ENCODE results near the gene CAPN14. TPM values are rescaled to one million over a fixed set of nuclear protein-coding genes. Genes with fewer than 3 reads are reported as not detected.

The CAPN14 gene
- total RNA-seq, 1 experiment from 2014 or later = not detected

DNA sequence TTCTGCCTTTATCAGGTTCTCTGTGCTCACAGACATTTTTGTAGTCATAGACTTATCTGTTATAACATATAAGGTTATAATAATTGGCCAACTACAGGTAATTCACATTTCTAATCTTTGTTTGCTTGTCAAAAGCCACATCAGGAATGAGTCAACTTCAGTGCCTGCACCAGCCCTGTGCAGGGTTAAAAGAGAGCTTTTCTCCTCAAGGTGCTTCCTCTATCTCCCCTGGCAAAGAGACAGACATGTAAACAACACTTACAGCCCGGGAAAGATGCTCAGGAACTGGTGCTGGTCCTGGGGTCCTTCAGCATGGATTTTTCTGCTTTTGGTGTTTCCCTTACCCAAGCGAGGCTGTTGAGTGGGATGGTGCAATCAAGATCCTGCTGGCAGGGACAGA lies 9.0 kb upstream of the CAPN14 start:
- TF ChIP-seq, protein P1, sequence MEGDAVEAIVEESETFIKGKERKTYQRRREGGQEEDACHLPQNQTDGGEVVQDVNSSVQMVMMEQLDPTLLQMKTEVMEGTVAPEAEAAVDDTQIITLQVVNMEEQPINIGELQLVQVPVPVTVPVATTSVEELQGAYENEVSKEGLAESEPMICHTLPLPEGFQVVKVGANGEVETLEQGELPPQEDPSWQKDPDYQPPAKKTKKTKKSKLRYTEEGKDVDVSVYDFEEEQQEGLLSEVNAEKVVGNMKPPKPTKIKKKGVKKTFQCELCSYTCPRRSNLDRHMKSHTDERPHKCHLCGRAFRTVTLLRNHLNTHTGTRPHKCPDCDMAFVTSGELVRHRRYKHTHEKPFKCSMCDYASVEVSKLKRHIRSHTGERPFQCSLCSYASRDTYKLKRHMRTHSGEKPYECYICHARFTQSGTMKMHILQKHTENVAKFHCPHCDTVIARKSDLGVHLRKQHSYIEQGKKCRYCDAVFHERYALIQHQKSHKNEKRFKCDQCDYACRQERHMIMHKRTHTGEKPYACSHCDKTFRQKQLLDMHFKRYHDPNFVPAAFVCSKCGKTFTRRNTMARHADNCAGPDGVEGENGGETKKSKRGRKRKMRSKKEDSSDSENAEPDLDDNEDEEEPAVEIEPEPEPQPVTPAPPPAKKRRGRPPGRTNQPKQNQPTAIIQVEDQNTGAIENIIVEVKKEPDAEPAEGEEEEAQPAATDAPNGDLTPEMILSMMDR (IDR thresholded peaks at IDR 0.05 in 2 of 3, conservative IDR thresholded peaks at IDR 0.05 in 1 of 3; ENCODE audit: borderline replicate concordance in 1 of 3, insufficient read depth in 1 of 3, low read depth in 2 of 3, low read length in 2 of 3) = no peak
- TF ChIP-seq, protein P2, sequence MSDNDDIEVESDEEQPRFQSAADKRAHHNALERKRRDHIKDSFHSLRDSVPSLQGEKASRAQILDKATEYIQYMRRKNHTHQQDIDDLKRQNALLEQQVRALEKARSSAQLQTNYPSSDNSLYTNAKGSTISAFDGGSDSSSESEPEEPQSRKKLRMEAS (IDR thresholded peaks at IDR 0.05) = no peak
- CTCF ChIA-PET = no interaction called here
- H3K9me3 ChIP-seq (ENCODE audit: control insufficient read depth in 1 of 2, insufficient read depth in 1 of 2, low read depth in 1 of 2, low read length in 2 of 2) = no peaks in the 10 kb centered on the region
- H3K27ac ChIP-seq (ENCODE audit: low read depth, low read length) = no peak overlapping the region
- no peaks in the 10 kb centered on the region for H3K4me1 ChIP-seq (ENCODE audit: control insufficient read depth in 1 of 2, insufficient read depth in 2 of 2, low read length in 2 of 2)
- H3K27me3 ChIP-seq (ENCODE audit: insufficient read depth, low read length) = peaks cover 67% of the 10 kb centered on the region
- H4K20me1 ChIP-seq (ENCODE audit: insufficient read depth) = no peaks in the 10 kb centered on the region; the same call in 1 of the 2 replicates
- no peak overlapping the region for H3K9ac ChIP-seq (ENCODE audit: low read length)
- POLR2A ChIA-PET = no interaction called here
- H2AFZ ChIP-seq (ENCODE audit: low read depth, low read length, poor library complexity, severe bottlenecking) = no peak overlapping the region
- no peaks in the 10 kb centered on the region for H3K9me2 ChIP-seq (ENCODE audit: insufficient read depth)
- H3K4me2 ChIP-seq (ENCODE audit: low read length) = no peak overlapping the region
- H3K79me2 ChIP-seq (ENCODE audit: insufficient read depth, low read length) = no peaks in the 10 kb centered on the region
- RAD21 ChIA-PET (ENCODE audit: low non-redundant PET in 1 of 2, low total read pairs in 2 of 2, uncharacterized antibody in 2 of 2, unreplicated experiment in 2 of 2) = no interaction called here
- intact Hi-C loops (cut with micrococcal nuclease) = no loop called here
- no peak for ATAC-seq
- no peaks in the 10 kb centered on the region for H3K36me3 ChIP-seq (ENCODE audit: control insufficient read depth in 1 of 2, insufficient read depth in 2 of 2, low read length in 2 of 2)
- no peak overlapping the region for H3K4me3 ChIP-seq (replicated peaks in 1 of 2; ENCODE audit: low read depth in 1 of 2, low read length in 2 of 2)
- no TSS peak for BruUV-seq (replicated peaks)
- DNase-seq (ENCODE audit: low read depth, low spot score) = no peak

DNA sequence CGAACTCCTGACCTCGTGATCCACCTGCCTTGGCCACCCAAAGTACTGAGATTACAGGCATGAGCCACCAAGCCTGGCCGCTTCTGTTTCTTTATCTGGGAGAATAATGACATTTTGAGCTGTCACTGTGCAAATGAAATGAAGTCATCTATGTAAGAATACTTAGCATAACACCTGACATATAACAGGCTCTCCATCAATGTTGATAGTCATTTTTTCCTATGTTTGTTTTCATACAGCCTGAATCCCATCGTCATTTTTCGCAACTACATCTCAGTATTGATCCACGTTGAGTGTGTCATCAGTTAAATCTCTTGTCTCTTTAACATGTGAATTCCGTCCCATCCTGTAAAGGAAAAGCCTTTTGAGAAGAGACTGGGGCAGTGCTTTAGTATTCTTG lies 6.4 kb upstream of the CAPN14 start:
- RAD21 ChIA-PET (ENCODE audit: low non-redundant PET in 1 of 2, low total read pairs in 2 of 2, uncharacterized antibody in 2 of 2, unreplicated experiment in 2 of 2) = no interaction called here
- Histone ChIP-seq H3K9ac (ENCODE audit: low read length) (no peak overlapping the region), H3K9me3 (ENCODE audit: control insufficient read depth in 1 of 2, insufficient read depth in 1 of 2, low read depth in 1 of 2, low read length in 2 of 2) (no peaks in the 10 kb centered on the region), H4K20me1 (ENCODE audit: insufficient read depth) (no peaks in the 10 kb centered on the region; the same call in 1 of the 2 replicates), H3K79me2 (ENCODE audit: insufficient read depth, low read length) (no peaks in the 10 kb centered on the region), H3K27ac (ENCODE audit: low read depth, low read length) (no peak overlapping the region), H3K27me3 (ENCODE audit: insufficient read depth, low read length) (peaks cover 80% of the 10 kb centered on the region), H3K4me3 (replicated peaks in 1 of 2; ENCODE audit: low read depth in 1 of 2, low read length in 2 of 2) (no peak overlapping the region), H3K36me3 (ENCODE audit: control insufficient read depth in 1 of 2, insufficient read depth in 2 of 2, low read length in 2 of 2) (no peaks in the 10 kb centered on the region), H3K4me1 (ENCODE audit: control insufficient read depth in 1 of 2, insufficient read depth in 2 of 2, low read length in 2 of 2) (no peaks in the 10 kb centered on the region), H3K4me2 (ENCODE audit: low read length) (no peak overlapping the region), H3K9me2 (ENCODE audit: insufficient read depth) (no peaks in the 10 kb centered on the region), H2AFZ (ENCODE audit: low read depth, low read length, poor library complexity, severe bottlenecking) (no peak overlapping the region)
- POLR2A ChIA-PET = no interaction called here
- no peak for ATAC-seq
- CTCF ChIA-PET = no interaction called here
- no TSS peak for BruUV-seq (replicated peaks)
- intact Hi-C loops (cut with micrococcal nuclease) = no loop called here
- no peak for DNase-seq (ENCODE audit: low read depth, low spot score)
- TF ChIP-seq EZH2phosphoT487 (IDR thresholded peaks at IDR 0.05; ENCODE audit: borderline replicate concordance) = no peak
- TF ChIP-seq CBX3 (IDR thresholded peaks at IDR 0.05; ENCODE audit: low read depth) = no peak
- TF ChIP-seq YY1 (IDR thresholded peaks at IDR 0.05; ENCODE audit: extremely low read depth, insufficient replicate concordance, low read depth, low read length) = no peak
- TF ChIP-seq SRF (IDR thresholded peaks at IDR 0.05; ENCODE audit: low read depth) = no peak
- TF ChIP-seq CEBPB (IDR thresholded peaks at IDR 0.05; ENCODE audit: low read depth) = no peak
- no peak for TF ChIP-seq SP1 (IDR thresholded peaks at IDR 0.05; ENCODE audit: low read depth)
- TF ChIP-seq, protein P3, sequence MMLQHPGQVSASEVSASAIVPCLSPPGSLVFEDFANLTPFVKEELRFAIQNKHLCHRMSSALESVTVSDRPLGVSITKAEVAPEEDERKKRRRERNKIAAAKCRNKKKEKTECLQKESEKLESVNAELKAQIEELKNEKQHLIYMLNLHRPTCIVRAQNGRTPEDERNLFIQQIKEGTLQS (IDR thresholded peaks at IDR 0.05) = no peak
- TF ChIP-seq ELF1 (IDR thresholded peaks at IDR 0.05; ENCODE audit: borderline replicate concordance, low read depth) = no peak
- no peak for TF ChIP-seq SIN3A (IDR thresholded peaks at IDR 0.05; ENCODE audit: low read depth)
- TF ChIP-seq JUND (IDR thresholded peaks at IDR 0.05) = no peak
- TF ChIP-seq, protein P4, sequence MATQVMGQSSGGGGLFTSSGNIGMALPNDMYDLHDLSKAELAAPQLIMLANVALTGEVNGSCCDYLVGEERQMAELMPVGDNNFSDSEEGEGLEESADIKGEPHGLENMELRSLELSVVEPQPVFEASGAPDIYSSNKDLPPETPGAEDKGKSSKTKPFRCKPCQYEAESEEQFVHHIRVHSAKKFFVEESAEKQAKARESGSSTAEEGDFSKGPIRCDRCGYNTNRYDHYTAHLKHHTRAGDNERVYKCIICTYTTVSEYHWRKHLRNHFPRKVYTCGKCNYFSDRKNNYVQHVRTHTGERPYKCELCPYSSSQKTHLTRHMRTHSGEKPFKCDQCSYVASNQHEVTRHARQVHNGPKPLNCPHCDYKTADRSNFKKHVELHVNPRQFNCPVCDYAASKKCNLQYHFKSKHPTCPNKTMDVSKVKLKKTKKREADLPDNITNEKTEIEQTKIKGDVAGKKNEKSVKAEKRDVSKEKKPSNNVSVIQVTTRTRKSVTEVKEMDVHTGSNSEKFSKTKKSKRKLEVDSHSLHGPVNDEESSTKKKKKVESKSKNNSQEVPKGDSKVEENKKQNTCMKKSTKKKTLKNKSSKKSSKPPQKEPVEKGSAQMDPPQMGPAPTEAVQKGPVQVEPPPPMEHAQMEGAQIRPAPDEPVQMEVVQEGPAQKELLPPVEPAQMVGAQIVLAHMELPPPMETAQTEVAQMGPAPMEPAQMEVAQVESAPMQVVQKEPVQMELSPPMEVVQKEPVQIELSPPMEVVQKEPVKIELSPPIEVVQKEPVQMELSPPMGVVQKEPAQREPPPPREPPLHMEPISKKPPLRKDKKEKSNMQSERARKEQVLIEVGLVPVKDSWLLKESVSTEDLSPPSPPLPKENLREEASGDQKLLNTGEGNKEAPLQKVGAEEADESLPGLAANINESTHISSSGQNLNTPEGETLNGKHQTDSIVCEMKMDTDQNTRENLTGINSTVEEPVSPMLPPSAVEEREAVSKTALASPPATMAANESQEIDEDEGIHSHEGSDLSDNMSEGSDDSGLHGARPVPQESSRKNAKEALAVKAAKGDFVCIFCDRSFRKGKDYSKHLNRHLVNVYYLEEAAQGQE (IDR thresholded peaks at IDR 0.05; ENCODE audit: low read depth) = no peak
- TF ChIP-seq, protein P1 (IDR thresholded peaks at IDR 0.05 in 2 of 3, conservative IDR thresholded peaks at IDR 0.05 in 1 of 3; ENCODE audit: borderline replicate concordance in 1 of 3, insufficient read depth in 1 of 3, low read depth in 2 of 3, low read length in 2 of 3) = no peak
